ENCODE data around the gene KIAA1958.

- TF ChIP-seq, protein P1, sequence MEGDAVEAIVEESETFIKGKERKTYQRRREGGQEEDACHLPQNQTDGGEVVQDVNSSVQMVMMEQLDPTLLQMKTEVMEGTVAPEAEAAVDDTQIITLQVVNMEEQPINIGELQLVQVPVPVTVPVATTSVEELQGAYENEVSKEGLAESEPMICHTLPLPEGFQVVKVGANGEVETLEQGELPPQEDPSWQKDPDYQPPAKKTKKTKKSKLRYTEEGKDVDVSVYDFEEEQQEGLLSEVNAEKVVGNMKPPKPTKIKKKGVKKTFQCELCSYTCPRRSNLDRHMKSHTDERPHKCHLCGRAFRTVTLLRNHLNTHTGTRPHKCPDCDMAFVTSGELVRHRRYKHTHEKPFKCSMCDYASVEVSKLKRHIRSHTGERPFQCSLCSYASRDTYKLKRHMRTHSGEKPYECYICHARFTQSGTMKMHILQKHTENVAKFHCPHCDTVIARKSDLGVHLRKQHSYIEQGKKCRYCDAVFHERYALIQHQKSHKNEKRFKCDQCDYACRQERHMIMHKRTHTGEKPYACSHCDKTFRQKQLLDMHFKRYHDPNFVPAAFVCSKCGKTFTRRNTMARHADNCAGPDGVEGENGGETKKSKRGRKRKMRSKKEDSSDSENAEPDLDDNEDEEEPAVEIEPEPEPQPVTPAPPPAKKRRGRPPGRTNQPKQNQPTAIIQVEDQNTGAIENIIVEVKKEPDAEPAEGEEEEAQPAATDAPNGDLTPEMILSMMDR (IDR thresholded peaks at IDR 0.05 in 8 of 11, conservative IDR thresholded peaks at IDR 0.05 in 3 of 11): no peak
- TF ChIP-seq POLR2AphosphoS5 (IDR thresholded peaks at IDR 0.05) (peak; percentile 91 to 93 (median 93)), POLR2A (IDR thresholded peaks at IDR 0.05) (peak in 2 of 3 donors; percentile 38 to 43)
Measured at GRCh38 chr9:112486221-112487007, at the start of gene KIAA1958.
